ENCODE data around the gene BPTF.

- TF ChIP-seq GATA3 (IDR thresholded peaks at IDR 0.05; ENCODE audit: low read depth, low read length) (no peak), GATA2 (IDR thresholded peaks at IDR 0.05; ENCODE audit: low read depth, low read length) (no peak)
Measured at GRCh38 chr17:68029512-68030215, 204.4 kb downstream of the BPTF start.
